ENCODE data around the gene LRMDA.

- TF ChIP-seq CTCF (IDR thresholded peaks at IDR 0.05; ENCODE audit: borderline replicate concordance, extremely low read depth, low read length, poor library complexity, severe bottlenecking) (no peak), EZH2 (IDR thresholded peaks at IDR 0.05; ENCODE audit: borderline replicate concordance, low read depth, low read length, severe bottlenecking) (no peak)
Measured at GRCh38 chr10:75956624-75957023, 525.2 kb downstream of the LRMDA start.

Measured in DND-41 (cell line).